NCI-H2196 (cell line): Measurements from ENCODE around the gene ENKD1.
"Not testable (repeated sequence)": the region's sequence is repeated elsewhere in the genome, so short reads cannot be mapped to it uniquely, and the experiment has no call there.

Experiments
- DNase-seq: peaks from one replicate; lab custom pipeline; 2025; ENCODE audit not compliant: unreplicated experiment; lab: John Stamatoyannopoulos, UW

The ENKD1 gene

GRCh38 chr16:67666559-67667452 lies at the start of gene ENKD1, which contains the start of gene C16orf86:
Gene ENKD1 (minus strand): TSS chr16:67666750. CDS start chr16:67666442, 308 bp downstream.
Gene C16orf86 (plus strand): TSS chr16:67666814. CDS start chr16:67666971, 157 bp downstream.
- DNase-seq: peak; percentile 47

- DNase-seq: no peak
These were observed 49.5 kb upstream of the ENKD1 start for GRCh38 chr16:67716097-67716496.

- DNase-seq: no peak
These were observed 48.0 kb upstream of the ENKD1 start for GRCh38 chr16:67714522-67714921.

- no peak for DNase-seq
These were observed 47.2 kb upstream of the ENKD1 start for GRCh38 chr16:67713647-67714273.

- DNase-seq: no peak
These were observed 44.1 kb upstream of the ENKD1 start for GRCh38 chr16:67710607-67711006.

- DNase-seq: no peak
These were observed 42.5 kb upstream of the ENKD1 start for GRCh38 chr16:67709050-67709449.

- no peak for DNase-seq
These were observed 41.8 kb upstream of the ENKD1 start for GRCh38 chr16:67708368-67708771.

GRCh38 chr16:67707790-67708189 lies 41.2 kb upstream of the ENKD1 start:
- DNase-seq: no peak

- DNase-seq: no peak
These were observed 40.7 kb upstream of the ENKD1 start for GRCh38 chr16:67707210-67707609.

- DNase-seq: no peak
These were observed 37.6 kb upstream of the ENKD1 start for GRCh38 chr16:67704110-67704509.

GRCh38 chr16:67703626-67704025 lies 37.1 kb upstream of the ENKD1 start:
- no peak for DNase-seq

- DNase-seq: no peak
These were observed 35.6 kb upstream of the ENKD1 start for GRCh38 chr16:67702130-67702529.

GRCh38 chr16:67701420-67701819 lies 34.9 kb upstream of the ENKD1 start:
- DNase-seq: no peak

- no peak for DNase-seq
These were observed 32.7 kb upstream of the ENKD1 start for GRCh38 chr16:67699265-67699664.

- DNase-seq: no peak
These were observed 31.1 kb upstream of the ENKD1 start for GRCh38 chr16:67697422-67698185.

- DNase-seq: no peak
These were observed 28.1 kb upstream of the ENKD1 start for GRCh38 chr16:67694611-67695010.

- DNase-seq: not testable (repeated sequence)
These were observed 27.2 kb upstream of the ENKD1 start for GRCh38 chr16:67693517-67694285.

- no peak for DNase-seq
These were observed 19.0 kb upstream of the ENKD1 start for GRCh38 chr16:67685388-67686112.

GRCh38 chr16:67683767-67684166 lies 17.2 kb upstream of the ENKD1 start:
- DNase-seq: no peak
